ENCODE measurements around the gene CARMIL1.
"Not testable (repeated sequence)": the region's sequence is repeated elsewhere in the genome, so short reads cannot be mapped to it uniquely, and the experiment has no call there.

Gene CARMIL1

GRCh38 chr6:25277386-25277785 lies 1.8 kb upstream of the CARMIL1 start:
- DNase-seq, result no peak

- DNase-seq, result no peak
These were observed 1.3 kb upstream of the CARMIL1 start for GRCh38 chr6:25277857-25278256.

- DNase-seq, result peak in 8 of 56 donors; percentile 27 to 75 (median 48)
These were observed 787 bp upstream of the CARMIL1 start for GRCh38 chr6:25278261-25278913.

- DNase-seq, result peak in 9 of 56 donors; percentile 3 to 42 (median 10)
These were observed 672 bp downstream of the CARMIL1 start for GRCh38 chr6:25279748-25280343.

GRCh38 chr6:25280344-25281074 lies 1.3 kb downstream of the CARMIL1 start:
- peak in 1 of 56 donors; percentile 36 for DNase-seq

- no peak for DNase-seq
These were observed 7.7 kb downstream of the CARMIL1 start for GRCh38 chr6:25286891-25287290.

GRCh38 chr6:25287941-25288340 lies 8.8 kb downstream of the CARMIL1 start:
- no peak for DNase-seq

- no peak for DNase-seq
These were observed 9.3 kb downstream of the CARMIL1 start for GRCh38 chr6:25288518-25288917.

- DNase-seq, result no peak
These were observed 11.3 kb downstream of the CARMIL1 start for GRCh38 chr6:25290306-25291060.

GRCh38 chr6:25292384-25292783 lies 13.2 kb downstream of the CARMIL1 start:
- no peak for DNase-seq

- no peak for DNase-seq
These were observed 16.5 kb downstream of the CARMIL1 start for GRCh38 chr6:25295651-25296050.

- DNase-seq, result no peak
These were observed 17.2 kb downstream of the CARMIL1 start for GRCh38 chr6:25296217-25296905.

GRCh38 chr6:25297039-25297441 lies 17.9 kb downstream of the CARMIL1 start:
- DNase-seq, result no peak

GRCh38 chr6:25297823-25298522 lies 18.8 kb downstream of the CARMIL1 start:
- DNase-seq, result no peak

- DNase-seq, result not testable (repeated sequence)
These were observed 19.3 kb downstream of the CARMIL1 start for GRCh38 chr6:25298523-25298865.

GRCh38 chr6:25301362-25301761 lies 22.2 kb downstream of the CARMIL1 start:
- no peak for DNase-seq

- DNase-seq, result no peak
These were observed 23.0 kb downstream of the CARMIL1 start for GRCh38 chr6:25302151-25302550.

GRCh38 chr6:25302677-25303128 lies 23.5 kb downstream of the CARMIL1 start:
- no peak for DNase-seq

- DNase-seq, result no peak
These were observed 24.1 kb downstream of the CARMIL1 start for GRCh38 chr6:25303254-25303653.

- no peak for DNase-seq
These were observed 27.2 kb downstream of the CARMIL1 start for GRCh38 chr6:25306379-25306778.

Data from nucleus accumbens (tissue), 56 donors.